H1 (cell line): ENCODE measurements around the gene FBXO46. TPM values are rescaled to one million over a fixed set of nuclear protein-coding genes. Genes with fewer than 3 reads are reported as not detected.

ENCODE experiments used
- CTCF ChIA-PET: fragments of 300-600 bp; sonication (Branson Sonifier 250); formaldehyde crosslinking; loops from one replicate; lab custom pipeline; 2021; ENCODE audit not compliant: partially characterized antibody; lab: Charles Lee
- POLR2A ChIA-PET: fragments of 300-600 bp; sonication (Branson Sonifier 250); formaldehyde crosslinking; loops from one replicate; lab custom pipeline; 2021; ENCODE audit warnings: inconsistent platforms; ENCODE audit not compliant: partially characterized antibody; lab: Charles Lee
- DNase-seq, 2 experiments: peaks; one replicate each; pipeline versions ENCODE4 v3.0.0 to v3.0.0-alpha.2; 2010 to 2022; ENCODE audit warnings: low spot score in 2 of 2, low read depth in 1 of 2, mixed read lengths in 1 of 2
- FAIRE-seq: peaks from 2 replicates; lab custom pipeline; 2011; peaks lifted over from hg19 to GRCh38; lab: Jason Lieb, UNC
- H2AFZ ChIP-seq: 2 replicates; pipeline ENCODE4 v1.8.1; 2012; ENCODE audit warnings: low read length, inconsistent platforms
- H2AK5ac ChIP-seq: 2 replicates; pipeline ENCODE4 v1.6.1; 2013; ENCODE audit warnings: low read depth, low read length
- H2BK120ac ChIP-seq: replicated peaks from 2 replicates; pipeline ENCODE3; 2013; ENCODE audit warnings: low read depth, low read length, inconsistent platforms
- H2BK12ac ChIP-seq: 2 replicates; pipeline ENCODE4 v1.6.1; 2013; ENCODE audit warnings: low read depth, low read length
- H2BK15ac ChIP-seq: 2 replicates; pipeline ENCODE4 v1.6.1; 2013; ENCODE audit warnings: low read length
- H2BK20ac ChIP-seq: 2 replicates; pipeline ENCODE4 v1.6.1; 2013; ENCODE audit warnings: low read length
- H2BK5ac ChIP-seq: 2 replicates; pipeline ENCODE4 v1.6.1; 2013; ENCODE audit warnings: low read depth, low read length
- H3K14ac ChIP-seq: 2 replicates; pipeline ENCODE4 v1.6.1; 2013; ENCODE audit warnings: inconsistent platforms; ENCODE audit not compliant: insufficient read length
- H3K18ac ChIP-seq: 2 replicates; pipeline ENCODE4 v1.6.1; 2013; ENCODE audit warnings: low read length; ENCODE audit errors: extremely low read depth
- H3K23ac ChIP-seq: 2 replicates; pipeline ENCODE4 v1.6.1; 2013; ENCODE audit warnings: inconsistent platforms; ENCODE audit not compliant: insufficient read length
- H3K23me2 ChIP-seq: 2 replicates; pipeline ENCODE4 v1.6.1; 2013; ENCODE audit warnings: low read depth, low read length
- H3K27ac ChIP-seq: 2 replicates; pipeline ENCODE4 v1.6.1; 2011; ENCODE audit warnings: low read depth, low read length, inconsistent platforms
- H3K27me3 ChIP-seq, 4 experiments: replicated peaks in 1 of 4; 1 replicate in 1 of 4; 2 replicates in 3 of 4; pipeline versions ENCODE4 v1.6.1 to v1.8.1; 2011 to 2013; ENCODE audit warnings: low read length in 3 of 4, mild to moderate bottlenecking in 3 of 4, inconsistent platforms in 2 of 4, mixed read lengths in 2 of 4, moderate library complexity in 1 of 4; ENCODE audit not compliant: control insufficient read depth in 3 of 4, insufficient read depth in 3 of 4; ENCODE audit errors: extremely low read depth in 1 of 4
- H3K36me3 ChIP-seq, 4 experiments: 2 replicates each; pipeline versions ENCODE4 v1.6.1 to v1.8.1; 2011 to 2013; ENCODE audit warnings: mild to moderate bottlenecking in 4 of 4, low read length in 3 of 4, moderate library complexity in 2 of 4, control low read depth in 1 of 4, inconsistent platforms in 1 of 4; ENCODE audit not compliant: insufficient read depth in 4 of 4, control insufficient read depth in 2 of 4
- H3K4ac ChIP-seq: replicated peaks from 2 replicates; pipeline ENCODE3; 2013; ENCODE audit warnings: low read length, low read depth, mixed read lengths, inconsistent platforms; ENCODE audit not compliant: insufficient read length
- H3K4me1 ChIP-seq, 4 experiments: replicated peaks in 1 of 4; 1 replicate in 1 of 4; 2 replicates in 3 of 4; pipeline versions ENCODE4 v1.6.1 to v1.8.1; 2011 to 2013; ENCODE audit warnings: low read length in 3 of 4, inconsistent platforms in 2 of 4, mixed read lengths in 1 of 4; ENCODE audit not compliant: insufficient read depth in 4 of 4, control insufficient read depth in 3 of 4
- H3K4me2 ChIP-seq, 2 experiments: 2 replicates each; pipeline versions ENCODE4 v1.6.1 to v1.8.1; 2011 to 2013; ENCODE audit warnings: low read depth in 2 of 2, low read length in 2 of 2, control low read depth in 1 of 2, inconsistent platforms in 1 of 2, mild to moderate bottlenecking in 1 of 2; ENCODE audit not compliant: insufficient read depth in 1 of 2
- H3K4me3 ChIP-seq, 4 experiments: fragments of 200-600, 300-600 bp in 1 of 4; sonication (generic), shearing (Covaris generic), sonication (Bioruptor Twin) in 1 of 4; 2 replicates each; pipeline versions ENCODE4 v1.5.1 to v1.8.1; 2011 to 2016; ENCODE audit warnings: low read length in 4 of 4, low read depth in 3 of 4, control low read depth in 2 of 4, inconsistent platforms in 2 of 4, mild to moderate bottlenecking in 2 of 4, mixed read lengths in 1 of 4, moderate library complexity in 1 of 4; ENCODE audit not compliant: insufficient read depth in 2 of 4; ENCODE audit errors: extremely low read depth in 1 of 4
- H3K56ac ChIP-seq: replicated peaks from 2 replicates; pipeline ENCODE3; 2013; ENCODE audit warnings: low read depth, mild to moderate bottlenecking, mixed read lengths, low read length, inconsistent platforms; ENCODE audit not compliant: insufficient read length
- H3K79me1 ChIP-seq: 2 replicates; pipeline ENCODE4 v1.6.1; 2013; ENCODE audit warnings: low read depth, low read length, control low read depth
- H3K79me2 ChIP-seq, 2 experiments: 2 replicates each; pipeline versions ENCODE4 v1.6.1 to v1.8.1; 2012 to 2013; ENCODE audit warnings: low read length in 2 of 2, mild to moderate bottlenecking in 2 of 2, inconsistent platforms in 1 of 2; ENCODE audit not compliant: insufficient read depth in 2 of 2, control insufficient read depth in 1 of 2
- H3K9ac ChIP-seq, 4 experiments: replicated peaks in 1 of 4; 1 replicate in 1 of 4; 2 replicates in 3 of 4; pipeline versions ENCODE4 v1.6.1 to v1.8.1; 2011 to 2013; ENCODE audit warnings: low read depth in 3 of 4, low read length in 3 of 4, control low read depth in 2 of 4, mild to moderate bottlenecking in 2 of 4, moderate library complexity in 2 of 4, inconsistent platforms in 1 of 4; ENCODE audit errors: extremely low read depth in 1 of 4
- H3K9me3 ChIP-seq, 2 experiments: 2 replicates each; pipeline versions ENCODE4 v1.6.1 to v1.8.1; 2012 to 2013; ENCODE audit warnings: mild to moderate bottlenecking in 2 of 2, moderate library complexity in 2 of 2, control low read depth in 1 of 2, inconsistent platforms in 1 of 2, low read depth in 1 of 2, low read length in 1 of 2, mixed read lengths in 1 of 2; ENCODE audit not compliant: insufficient read depth in 2 of 2
- H4K20me1 ChIP-seq, 2 experiments: replicated peaks in 1 of 2; 2 replicates each; pipeline versions ENCODE3 to v1.8.1; 2011 to 2013; ENCODE audit warnings: inconsistent platforms in 2 of 2, low read length in 2 of 2, mild to moderate bottlenecking in 1 of 2; ENCODE audit not compliant: insufficient read depth in 2 of 2, control insufficient read depth in 1 of 2
- H4K5ac ChIP-seq: 2 replicates; pipeline ENCODE4 v1.6.1; 2013; ENCODE audit warnings: low read length, low read depth, mixed read lengths, inconsistent platforms; ENCODE audit not compliant: insufficient read length
- H4K8ac ChIP-seq: 2 replicates; pipeline ENCODE4 v1.8.0; 2013; ENCODE audit warnings: mild to moderate bottlenecking, moderate library complexity, low read length, inconsistent platforms; ENCODE audit not compliant: insufficient read depth; ENCODE audit errors: extremely low read depth
- H4K91ac ChIP-seq: replicated peaks from 2 replicates; pipeline ENCODE3; 2013; ENCODE audit warnings: low read length, mixed read lengths, inconsistent platforms; ENCODE audit not compliant: insufficient read length
- CHD2 ChIP-seq: IDR thresholded peaks from 2 replicates; pipeline ENCODE4 v1.6.1; 2012; ENCODE audit warnings: low read length, improper control_type of control experiment
- CTBP2 ChIP-seq: IDR thresholded peaks from 2 replicates; pipeline ENCODE4 v1.7.0; 2011; ENCODE audit warnings: borderline replicate concordance, mild to moderate bottlenecking, moderate library complexity, mixed read lengths, low read length; ENCODE audit not compliant: insufficient read depth, insufficient read length
- HDAC6 ChIP-seq: IDR thresholded peaks from one replicate; pipeline ENCODE4 v1.7.1; 2012; ENCODE audit warnings: low read depth, mild to moderate bottlenecking, inconsistent platforms, low read length, moderate library complexity
- POLR2AphosphoS5 ChIP-seq: IDR thresholded peaks from 2 replicates; pipeline ENCODE4 v1.6.1; 2011; ENCODE audit warnings: low read depth, low read length
- POU5F1 ChIP-seq: IDR thresholded peaks from 2 replicates; pipeline ENCODE4 v1.6.1; 2011; ENCODE audit warnings: low read depth, mild to moderate bottlenecking, low read length, moderate library complexity
- RBBP5 ChIP-seq: IDR thresholded peaks from 2 replicates; pipeline ENCODE4 v1.7.1; 2012; ENCODE audit warnings: low read depth, mild to moderate bottlenecking, inconsistent platforms, low read length, moderate library complexity, borderline replicate concordance
- RFX5 ChIP-seq: IDR thresholded peaks from 2 replicates; pipeline ENCODE4 v1.6.1; 2011; ENCODE audit warnings: low read depth, low read length, improper control_type of control experiment, borderline replicate concordance
- SP4 ChIP-seq: IDR thresholded peaks from 2 replicates; pipeline ENCODE4 v1.6.1; 2012; ENCODE audit warnings: low read length, inconsistent platforms
- TBP ChIP-seq: IDR thresholded peaks from 2 replicates; pipeline ENCODE4 v1.6.1; 2011; ENCODE audit warnings: low read depth, low read length, improper control_type of control experiment
- TCF12 ChIP-seq: IDR thresholded peaks from 2 replicates; pipeline ENCODE4 v1.6.1; 2011; ENCODE audit warnings: low read depth, mild to moderate bottlenecking, low read length
- WGBS, 2 experiments: shearing (Covaris generic) in 1 of 2; methylation state at CpG; one replicate each; pipeline versions ENCODE4 v1.1.6 to v1.1.7; 2013 to 2015; ENCODE audit warnings: low lambda C conversion rate in 2 of 2, mixed read lengths in 2 of 2, inconsistent platforms in 1 of 2, low coverage in 1 of 2, missing lambda C conversion rate in 1 of 2; ENCODE audit not compliant: insufficient replicate concordance in 2 of 2, insufficient coverage in 1 of 2, insufficient read length in 1 of 2; ENCODE audit errors: extremely low coverage in 1 of 2, missing lambda C conversion rate in 1 of 2; 5-methylcytosine and 5-hydroxymethylcytosine counted together
- polyA plus RNA-seq, 7 experiments: library from polyadenylated mRNA; depleted of rRNA in 3 of 7; stranded (reverse) in 5 of 7; unstranded in 2 of 7; fragments of >200 nt in 5 of 7; fragments of 200-250 nt in 2 of 7; gene quantifications; 1 replicate in 5 of 7; 2 replicates in 1 of 7; 4 replicates in 1 of 7; pipeline versions ENCODE4 v1.2.1 to v1.2.3, GENCODE V29; 2011 to 2013; ENCODE audit warnings: missing spikeins in 2 of 7, mixed read lengths in 2 of 7
- total RNA-seq: library from RNA; stranded (reverse); fragmentation: NEBNext Ultra II Directional; extraction: Animal tissue kit (Norgen Biotek cat#: 25700); gene quantifications from 2 replicates; pipeline ENCODE4 v1.2.1, GENCODE V29; 2021
- TF ChIP-seq, protein P1 (sequence below): IDR thresholded peaks from 2 replicates; pipeline ENCODE4 v1.6.1; 2012; ENCODE audit warnings: low read length, inconsistent platforms

FBXO46 gene
- total and polyA plus RNA-seq, 2 of the 8 experiments (the other 6 are each of a cell fraction or from before 2014, with no cell fraction given) = 11.2 to 38.9 TPM

DNA sequence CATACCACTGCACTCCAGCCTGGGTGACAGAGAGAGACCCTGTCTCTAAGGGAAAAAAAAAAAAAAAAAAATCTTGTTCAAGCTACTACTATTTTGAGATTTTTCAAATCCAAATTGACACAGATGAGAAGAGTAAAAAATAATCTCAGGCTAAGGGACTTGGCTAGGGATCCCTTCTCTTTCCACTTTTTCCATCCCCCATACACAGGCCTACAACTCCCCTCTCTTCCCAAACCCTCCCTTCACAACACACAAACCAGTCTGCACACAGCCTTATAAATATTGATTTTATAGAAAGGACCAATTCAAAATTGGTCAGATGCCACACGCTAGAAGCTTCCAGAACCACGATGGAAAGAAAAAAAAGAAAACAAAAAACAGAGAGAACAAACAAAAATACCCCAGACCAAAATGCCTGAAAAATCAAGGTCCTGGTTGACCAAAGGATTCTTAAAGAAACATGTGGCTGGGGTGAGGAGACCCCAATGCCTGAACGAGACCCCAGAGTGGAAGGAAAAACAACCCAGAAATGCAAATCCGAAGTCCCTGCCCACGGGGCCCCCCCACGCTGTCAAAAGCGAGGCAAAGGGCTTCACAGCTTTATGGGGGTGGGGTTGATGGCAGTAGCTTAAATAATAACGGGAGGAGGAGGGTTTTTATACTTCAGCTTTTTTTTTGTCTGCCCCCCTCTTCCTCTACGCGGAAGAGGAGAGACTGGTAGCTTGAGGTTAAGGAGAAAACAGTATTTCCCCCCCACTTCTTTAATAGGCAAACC is 20.2 kb downstream of the FBXO46 start:
- ChIA-PET POLR2A (interaction anchor here (0.6 to 20.0 kb wide), 9 partner anchors 9 to 56 kb away, joined by 3 to 284 read pairs (median 4); partner anchors contain the start of genes MEIOSIN, QPCTL and SIX5), CTCF (interaction anchor here (0.5 to 1.8 kb wide), 7 partner anchors 10 to 299 kb away, joined by 3 to 6 read pairs (median 3); no protein-coding TSS in a partner anchor)
- no peak overlapping the region for H3K18ac ChIP-seq
- no peak overlapping the region for H3K14ac ChIP-seq
- H2AK5ac ChIP-seq = no peak overlapping the region
- no peak overlapping the region for H2BK5ac ChIP-seq
- no peaks in the 10 kb centered on the region for H3K27me3 ChIP-seq
- no peak overlapping the region for H2BK120ac ChIP-seq
- H2BK12ac ChIP-seq = no peak overlapping the region
- no peak overlapping the region for H4K8ac ChIP-seq
- FAIRE-seq (no peak), DNase-seq (no peak)
- H3K4me2 ChIP-seq = no peak overlapping the region
- H3K9ac ChIP-seq = no peak overlapping the region
- H3K56ac ChIP-seq = no peak overlapping the region
- H2BK15ac ChIP-seq = no peak overlapping the region
- H4K91ac ChIP-seq = no peak overlapping the region
- H3K4me1 ChIP-seq = peaks cover 0 to 4% (median 2%) of the 10 kb centered on the region in 4 experiments; a peak in 2 of 7 replicates
- H4K5ac ChIP-seq = no peak overlapping the region
- no peak overlapping the region for H2AFZ ChIP-seq
- no peak overlapping the region for H3K4me3 ChIP-seq
- H3K4ac ChIP-seq = no peak overlapping the region
- H3K36me3 ChIP-seq = peaks cover 0 to 19% (median 11%) of the 10 kb centered on the region in 4 experiments; a peak in 6 of 8 replicates
- H4K20me1 ChIP-seq = peaks cover 5% of the 10 kb centered on the region in 2 experiments
- no peaks in the 10 kb centered on the region for H3K23me2 ChIP-seq
- H3K79me2 ChIP-seq = peaks cover 4 to 20% of the 10 kb centered on the region in 2 experiments
- 92% methylated on average over 10 of the region's 10 CpGs; no CpG with 5 or more reads in 1 of the 2 experiments for WGBS, 2 experiments
- H3K23ac ChIP-seq = no peak overlapping the region
- H2BK20ac ChIP-seq = no peak overlapping the region
- H3K27ac ChIP-seq = no peak overlapping the region
- H3K79me1 ChIP-seq = peaks cover 8% of the 10 kb centered on the region
- no peaks in the 10 kb centered on the region for H3K9me3 ChIP-seq
- no peak for TF ChIP-seq SP4
- TF ChIP-seq, protein P1, sequence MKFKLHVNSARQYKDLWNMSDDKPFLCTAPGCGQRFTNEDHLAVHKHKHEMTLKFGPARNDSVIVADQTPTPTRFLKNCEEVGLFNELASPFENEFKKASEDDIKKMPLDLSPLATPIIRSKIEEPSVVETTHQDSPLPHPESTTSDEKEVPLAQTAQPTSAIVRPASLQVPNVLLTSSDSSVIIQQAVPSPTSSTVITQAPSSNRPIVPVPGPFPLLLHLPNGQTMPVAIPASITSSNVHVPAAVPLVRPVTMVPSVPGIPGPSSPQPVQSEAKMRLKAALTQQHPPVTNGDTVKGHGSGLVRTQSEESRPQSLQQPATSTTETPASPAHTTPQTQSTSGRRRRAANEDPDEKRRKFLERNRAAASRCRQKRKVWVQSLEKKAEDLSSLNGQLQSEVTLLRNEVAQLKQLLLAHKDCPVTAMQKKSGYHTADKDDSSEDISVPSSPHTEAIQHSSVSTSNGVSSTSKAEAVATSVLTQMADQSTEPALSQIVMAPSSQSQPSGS = no peak
- no peak for TF ChIP-seq TCF12
- TF ChIP-seq RBBP5 = no peak
- TF ChIP-seq CTBP2 = no peak
- no peak for TF ChIP-seq TBP
- no peak for TF ChIP-seq HDAC6
- TF ChIP-seq CHD2 = no peak
- TF ChIP-seq RFX5 = no peak
- no peak for TF ChIP-seq POLR2AphosphoS5
- no peak for TF ChIP-seq POU5F1
